Measurements from ENCODE around the gene ANKLE1.
"Not testable (repeated sequence)": the region's sequence is repeated elsewhere in the genome, so short reads cannot be mapped to it uniquely, and the experiment has no call there.

ANKLE1 gene

DNA sequence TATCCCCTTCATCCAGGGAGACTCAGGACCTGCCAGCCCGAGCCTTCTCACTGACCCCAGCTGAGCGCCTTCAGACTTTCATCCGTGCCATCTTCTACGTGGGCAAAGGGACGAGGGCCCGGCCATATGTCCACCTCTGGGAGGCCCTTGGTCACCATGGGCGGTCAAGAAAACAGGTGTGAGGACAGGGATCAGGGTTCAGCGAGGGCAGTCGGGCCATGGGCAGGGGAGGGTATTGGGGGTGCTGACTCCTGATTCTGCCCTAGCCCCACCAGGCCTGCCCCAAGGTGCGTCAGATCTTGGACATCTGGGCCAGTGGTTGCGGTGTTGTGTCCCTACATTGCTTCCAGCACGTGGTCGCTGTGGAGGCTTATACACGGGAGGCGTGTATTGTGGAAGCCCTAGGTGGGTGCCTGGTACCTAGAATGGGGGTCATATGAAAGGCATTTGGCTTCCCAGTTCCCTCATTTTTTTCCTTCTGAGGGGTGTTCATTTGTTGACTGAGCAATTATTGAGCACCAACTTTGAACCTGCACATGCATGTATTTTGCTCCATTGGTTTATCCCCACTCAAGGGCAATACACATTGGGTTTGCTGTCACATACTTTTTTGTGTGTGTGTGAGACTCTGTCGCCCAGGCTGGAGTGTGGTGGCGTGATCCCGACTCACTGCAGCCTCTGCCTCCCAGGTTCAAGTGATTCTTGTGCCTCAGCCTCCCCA lies 3.9 kb downstream of the ANKLE1 start:
- DNase-seq, result no peak

DNA sequence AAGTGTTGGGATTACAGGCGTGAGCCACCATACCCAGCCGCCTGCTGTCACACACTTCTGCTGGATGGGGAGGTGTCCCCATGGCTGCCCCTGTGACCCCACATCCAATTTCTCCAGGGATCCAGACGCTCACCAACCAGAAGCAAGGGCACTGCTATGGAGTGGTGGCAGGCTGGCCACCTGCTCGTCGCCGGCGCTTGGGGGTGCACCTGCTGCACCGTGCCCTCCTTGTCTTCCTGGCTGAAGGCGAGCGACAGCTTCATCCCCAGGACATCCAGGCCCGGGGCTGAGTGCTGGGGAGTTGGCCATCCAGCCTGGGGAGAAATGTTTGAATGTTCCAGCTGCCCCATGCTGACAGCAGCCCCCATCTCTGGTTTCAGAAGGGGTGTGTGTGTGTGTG lies 4.6 kb downstream of the ANKLE1 start:
- DNase-seq, result no peak

DNA sequence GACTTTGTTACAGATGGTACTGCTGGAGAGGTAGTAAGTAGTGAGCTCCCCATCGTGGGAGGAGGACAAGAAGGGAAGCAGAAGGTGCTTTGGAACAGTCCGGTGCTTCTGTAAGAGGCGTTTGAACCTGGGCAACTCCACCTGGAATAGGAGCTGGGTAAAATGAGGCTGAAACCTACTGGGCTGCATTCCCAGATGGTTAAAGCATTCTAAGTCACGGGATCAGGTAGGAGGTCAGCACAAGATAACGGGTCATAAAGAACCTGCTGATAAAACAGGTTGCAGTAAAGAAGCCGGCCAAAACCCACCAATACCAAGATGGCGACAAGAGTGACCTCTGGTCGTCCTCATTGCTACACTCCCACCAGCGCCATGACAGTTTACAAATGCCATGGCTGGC lies 5.1 kb downstream of the ANKLE1 start:
- no peak for DNase-seq

DNA sequence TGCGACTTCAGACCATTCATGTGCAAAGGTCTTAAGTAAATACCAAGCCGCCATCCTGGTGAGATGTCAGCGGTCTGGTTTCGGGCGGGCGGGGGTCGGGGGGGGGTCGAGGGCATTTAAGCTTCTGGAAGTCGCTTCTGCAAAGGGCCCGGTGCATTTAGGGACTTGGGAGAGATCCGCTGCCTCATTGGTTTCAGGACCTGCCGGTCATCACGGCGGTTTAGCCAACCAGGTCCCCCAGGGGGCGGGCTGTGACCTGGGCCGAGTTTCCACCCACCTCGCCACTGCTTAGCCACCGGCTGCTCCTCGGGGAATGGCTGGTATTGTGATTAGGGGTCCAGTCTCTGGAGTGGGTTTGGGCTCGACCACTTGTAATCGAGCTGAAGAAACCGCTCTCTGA lies 7.8 kb downstream of the ANKLE1 start:
- DNase-seq, result peak; percentile 51

DNA sequence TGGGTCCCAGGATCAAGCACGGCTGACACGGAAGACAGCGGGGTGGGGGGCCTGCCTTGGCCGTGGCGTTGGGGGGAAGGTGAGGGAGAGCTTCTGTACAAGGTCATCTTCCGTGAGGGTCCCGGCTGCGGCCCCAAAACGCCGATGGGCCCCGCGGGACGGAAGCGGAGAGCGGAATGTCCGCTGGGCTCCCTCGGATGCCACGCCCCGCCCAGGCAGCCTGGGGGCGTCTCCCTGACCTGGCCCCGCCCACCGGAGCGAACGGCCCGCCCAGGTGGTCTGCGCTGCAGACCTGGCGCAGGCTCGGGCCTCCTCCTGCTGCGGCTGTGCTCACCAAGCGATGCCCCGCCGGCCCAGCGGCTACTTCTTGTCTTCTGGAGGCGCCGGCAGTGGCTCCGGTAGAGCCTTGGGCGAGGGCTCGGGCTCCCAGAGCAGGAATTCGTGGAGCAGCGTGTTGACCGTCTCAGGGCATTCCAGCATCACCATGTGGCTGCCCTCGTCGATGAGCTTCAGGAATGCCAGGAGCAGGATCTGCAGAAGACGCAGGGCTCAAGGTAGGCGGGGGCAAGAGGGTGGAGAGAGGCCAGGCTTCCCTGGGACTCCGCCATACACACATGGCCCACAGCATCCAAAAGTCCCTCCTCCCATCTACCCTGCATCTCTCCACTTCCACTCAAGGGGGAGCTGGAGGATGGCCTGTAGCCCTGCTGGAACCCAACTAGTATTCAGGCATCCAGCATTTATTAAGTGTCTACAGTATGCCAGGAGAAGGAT lies 10.8 kb downstream of the ANKLE1 start:
- DNase-seq, result peak; percentile 88

DNA sequence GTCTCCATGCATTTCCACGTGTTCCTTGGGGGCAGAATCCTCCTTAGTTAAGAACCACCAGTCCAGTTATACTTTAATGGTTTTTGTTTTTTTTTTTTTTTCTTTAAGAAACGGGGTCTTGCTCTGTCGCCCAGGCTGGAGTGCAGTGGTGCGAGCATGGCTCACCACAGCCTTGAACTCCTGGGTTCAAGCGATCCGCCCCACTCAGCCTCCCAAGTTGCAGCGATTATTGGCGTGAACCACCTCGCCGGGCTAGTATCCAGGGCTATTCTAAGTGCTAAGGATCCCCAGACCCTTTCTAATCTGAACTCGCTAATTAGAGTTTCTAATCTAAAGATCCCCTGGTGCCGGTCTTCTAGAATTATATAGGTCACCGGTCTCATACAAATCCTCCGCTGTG lies 11.9 kb downstream of the ANKLE1 start:
- DNase-seq, result no peak

DNA sequence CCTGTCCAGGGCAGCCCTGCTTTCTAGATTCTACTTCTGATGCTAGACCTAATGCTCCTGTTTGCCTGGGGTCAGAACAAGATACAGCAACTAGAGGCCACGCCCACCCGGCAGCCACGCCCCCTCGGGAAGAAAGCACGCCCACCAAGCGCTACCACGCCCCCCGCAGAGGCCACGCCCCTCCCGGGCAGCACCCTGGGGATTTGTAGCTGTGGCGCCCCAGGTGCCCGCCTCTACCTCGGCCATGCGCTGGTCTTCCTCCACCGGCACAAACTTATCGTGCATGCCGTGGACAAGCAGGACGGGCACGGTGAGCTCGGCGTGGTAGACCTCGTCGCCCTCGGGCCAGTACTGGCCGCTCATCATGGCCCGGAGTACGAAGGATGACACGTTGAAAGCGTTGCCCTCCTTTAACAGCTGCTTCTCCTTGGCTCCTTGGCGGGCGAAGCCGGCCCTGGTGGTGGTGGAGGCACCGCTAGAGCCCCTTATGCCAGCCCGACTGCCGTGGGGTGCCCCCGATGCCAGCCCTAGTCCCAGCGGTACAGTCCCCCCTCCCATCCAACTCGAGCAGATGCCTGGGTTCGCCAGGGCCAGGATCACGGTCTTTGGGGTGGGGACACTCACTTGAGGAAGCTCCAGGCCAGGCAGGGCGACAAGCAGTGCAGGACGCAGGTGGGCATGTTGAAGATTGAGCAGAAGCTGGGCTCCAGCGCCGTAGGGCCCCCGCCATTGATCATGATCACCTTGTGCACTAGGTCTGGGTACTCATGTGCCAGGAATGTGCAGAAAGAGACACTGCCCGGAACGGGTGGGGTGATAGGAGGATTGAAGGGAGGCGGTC lies 12.6 kb downstream of the ANKLE1 start:
- no peak for DNase-seq

DNA sequence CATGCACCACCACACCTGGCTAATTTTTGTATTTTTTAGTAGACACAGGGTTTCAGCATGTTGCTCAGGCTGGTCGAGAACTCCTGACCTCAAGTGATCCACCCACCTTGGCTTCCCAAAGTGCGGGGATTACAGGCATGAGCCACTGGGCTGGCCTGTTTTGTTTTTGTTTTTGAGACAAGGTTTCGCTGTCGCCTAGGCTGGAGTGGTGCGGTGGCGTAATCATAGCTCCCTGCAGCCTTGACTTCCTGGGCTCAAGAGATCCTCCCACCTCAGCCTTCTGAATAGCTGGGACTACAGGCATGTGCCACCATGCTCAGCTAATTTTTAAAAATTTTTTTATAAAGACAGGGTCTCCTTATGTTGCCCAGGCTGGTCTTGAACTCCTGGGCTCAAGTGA lies 13.8 kb downstream of the ANKLE1 start:
- not testable (repeated sequence) for DNase-seq

DNA sequence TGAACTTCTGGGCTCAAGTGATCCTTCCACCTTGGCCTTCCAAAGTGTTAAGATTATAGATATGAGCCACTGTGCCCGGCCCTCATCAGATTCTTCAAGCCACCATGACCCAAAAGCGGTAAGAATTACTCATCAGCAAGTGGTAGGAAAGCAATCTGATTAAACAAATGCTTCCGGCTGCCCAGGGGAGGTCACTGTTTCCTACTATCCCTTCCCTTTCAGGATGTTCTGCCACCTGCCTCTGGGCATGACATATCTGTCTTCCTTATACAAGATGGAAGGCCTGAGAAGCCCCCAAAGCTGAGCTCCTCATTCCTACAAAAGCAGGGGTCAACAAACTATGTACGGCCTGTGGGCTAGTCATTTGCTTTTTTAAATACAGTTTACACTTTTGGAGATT lies 14.6 kb downstream of the ANKLE1 start:
- DNase-seq, result no peak

DNA sequence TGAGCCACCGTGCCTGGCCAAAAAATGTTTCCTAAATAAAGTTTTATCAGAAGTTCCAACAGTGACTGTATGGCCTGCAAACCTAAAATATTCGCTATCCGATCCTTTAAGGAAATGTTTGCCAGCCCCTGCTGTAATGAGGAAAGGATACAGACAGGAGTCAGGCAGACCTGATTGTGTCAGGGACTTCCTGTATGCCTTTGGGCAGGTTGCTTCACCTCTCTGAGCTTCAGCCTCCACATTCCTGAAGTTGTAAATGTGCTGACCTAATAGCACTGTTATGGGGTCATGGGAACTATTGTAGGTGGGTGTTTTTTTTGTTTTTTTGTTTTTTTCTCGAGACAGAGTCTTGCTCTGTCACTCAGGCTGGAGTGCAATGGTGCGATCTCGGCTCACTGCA lies 15.3 kb downstream of the ANKLE1 start:
- DNase-seq, result no peak

DNA sequence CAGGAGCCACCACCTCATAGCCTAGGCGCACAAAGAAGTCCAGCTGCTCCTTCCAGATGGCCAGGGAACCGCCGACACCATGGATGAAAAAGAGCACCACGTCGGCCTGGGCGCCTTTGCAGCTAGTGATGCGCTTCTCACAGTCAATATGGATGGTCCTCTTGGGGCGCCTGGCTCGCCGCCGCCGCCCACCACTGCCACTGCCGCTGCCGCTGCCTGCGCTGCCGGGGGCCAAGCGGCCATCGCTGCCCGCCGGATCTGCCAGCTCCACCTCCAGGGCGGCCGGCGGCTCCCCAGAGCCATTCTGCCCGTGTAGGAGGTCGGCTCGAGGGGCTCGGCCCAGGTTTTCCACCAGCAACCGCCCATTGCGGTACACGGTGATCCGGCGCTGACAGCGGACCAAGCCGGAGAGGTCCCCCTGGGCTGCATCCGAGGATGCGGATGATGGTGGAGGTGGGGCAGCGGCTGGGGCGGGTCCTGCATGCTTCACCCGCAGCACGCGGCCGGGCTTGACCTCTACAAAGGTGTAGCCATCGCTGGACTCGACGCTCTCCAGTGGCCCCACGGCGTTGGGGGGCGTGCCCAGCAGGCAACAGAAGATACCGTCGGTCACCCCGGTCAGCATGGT lies 19.4 kb downstream of the ANKLE1 start:
- DNase-seq, result no peak

DNA sequence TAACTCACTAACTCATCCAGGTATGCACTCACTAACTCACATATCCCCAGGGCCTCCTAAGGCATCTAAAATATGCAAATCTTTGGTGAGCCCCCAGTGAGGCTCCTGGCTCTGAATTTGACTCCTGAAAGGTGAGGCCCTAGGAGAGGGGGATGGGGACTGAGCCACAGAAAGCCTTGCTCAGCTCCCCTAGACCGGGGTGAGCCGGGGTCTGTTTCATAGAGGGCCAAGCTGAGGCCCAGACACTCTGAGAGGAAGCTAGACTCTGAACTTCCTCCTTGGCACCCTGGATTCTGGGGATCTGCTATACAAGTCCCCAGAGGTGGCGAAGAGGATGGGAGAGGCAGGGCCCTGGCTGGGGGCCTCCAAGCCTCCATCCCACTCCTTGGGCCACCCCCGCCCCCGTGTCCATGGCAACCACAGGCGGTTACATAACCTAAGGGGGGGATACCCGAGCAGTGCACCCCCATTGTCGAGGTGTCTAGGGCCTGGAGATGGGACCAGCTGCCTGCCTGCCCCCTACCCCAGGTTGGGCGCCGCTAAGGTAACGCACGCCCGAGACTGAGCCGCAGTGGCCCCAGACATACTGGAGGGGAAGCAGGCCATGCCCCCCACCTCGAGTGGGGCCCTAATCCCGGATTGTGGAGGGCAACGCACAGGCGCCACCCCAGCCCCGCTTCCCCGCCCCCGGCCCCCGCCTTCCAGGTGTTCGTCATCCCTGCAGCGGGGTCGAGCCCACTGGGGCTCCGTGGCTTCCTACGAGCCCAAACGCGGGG lies 20.9 kb downstream of the ANKLE1 start:
- no peak for DNase-seq

DNA sequence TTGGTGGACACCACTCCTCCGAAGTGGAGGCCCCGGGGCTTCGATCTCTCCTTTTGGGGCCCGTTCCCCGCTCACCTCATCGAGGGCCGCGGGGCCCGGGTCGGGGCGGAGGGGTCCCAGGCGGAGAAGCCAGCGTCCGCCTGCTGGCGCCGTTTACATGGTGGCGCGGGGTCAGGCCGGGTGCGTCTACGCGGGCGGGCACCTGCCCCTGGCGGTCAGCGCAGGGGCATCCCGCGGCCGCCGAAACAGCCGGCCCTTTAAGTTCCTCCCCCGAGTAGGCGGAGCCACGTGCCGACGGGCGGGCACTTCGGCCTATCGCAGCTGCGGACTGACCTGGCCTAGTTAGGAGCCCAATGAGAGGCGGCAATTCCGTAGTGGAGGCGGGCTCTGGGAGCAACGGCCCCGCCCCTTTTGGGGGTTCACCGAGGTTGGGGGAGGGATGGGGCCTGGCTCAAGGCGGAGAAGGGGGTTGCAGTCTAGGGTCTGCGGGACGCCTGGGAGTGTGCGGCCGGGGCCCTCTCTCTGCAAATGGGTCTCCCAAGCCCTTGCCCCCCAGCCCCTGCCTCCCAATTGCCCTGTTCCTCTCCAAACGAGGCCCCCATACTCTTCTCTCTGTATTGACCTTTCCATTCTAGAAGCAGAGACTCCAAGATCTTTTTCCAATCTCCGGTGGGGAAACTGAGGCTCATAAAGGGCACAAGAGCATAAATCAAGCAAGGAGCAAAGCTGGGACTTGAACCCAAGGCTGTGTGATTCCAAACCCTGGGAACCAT lies 21.7 kb downstream of the ANKLE1 start, which contains the start of gene ABHD8:
Gene ABHD8, minus strand, starts transcription at position 259 of the 773 bp plus-strand sequence. CDS start 1,809 bp downstream, outside the sequence.
- DNase-seq, result peak; percentile 95

DNA sequence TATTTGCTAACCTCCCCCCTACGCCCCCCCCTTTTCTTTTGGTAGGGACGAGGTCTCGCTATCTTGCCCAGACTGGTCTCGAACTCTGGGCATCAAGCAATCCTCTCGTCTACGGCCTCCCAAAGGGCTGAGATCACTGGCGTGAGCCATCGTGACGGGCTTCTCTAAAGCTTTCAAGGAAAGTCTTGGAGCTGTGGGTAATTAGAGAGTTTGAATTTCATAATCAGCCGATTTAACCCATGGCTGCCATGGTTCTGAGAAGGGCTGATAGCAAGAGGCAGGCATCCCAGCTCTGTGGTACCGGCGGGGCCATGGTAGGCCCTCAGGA lies 22.2 kb downstream of the ANKLE1 start:
- no peak for DNase-seq

DNA sequence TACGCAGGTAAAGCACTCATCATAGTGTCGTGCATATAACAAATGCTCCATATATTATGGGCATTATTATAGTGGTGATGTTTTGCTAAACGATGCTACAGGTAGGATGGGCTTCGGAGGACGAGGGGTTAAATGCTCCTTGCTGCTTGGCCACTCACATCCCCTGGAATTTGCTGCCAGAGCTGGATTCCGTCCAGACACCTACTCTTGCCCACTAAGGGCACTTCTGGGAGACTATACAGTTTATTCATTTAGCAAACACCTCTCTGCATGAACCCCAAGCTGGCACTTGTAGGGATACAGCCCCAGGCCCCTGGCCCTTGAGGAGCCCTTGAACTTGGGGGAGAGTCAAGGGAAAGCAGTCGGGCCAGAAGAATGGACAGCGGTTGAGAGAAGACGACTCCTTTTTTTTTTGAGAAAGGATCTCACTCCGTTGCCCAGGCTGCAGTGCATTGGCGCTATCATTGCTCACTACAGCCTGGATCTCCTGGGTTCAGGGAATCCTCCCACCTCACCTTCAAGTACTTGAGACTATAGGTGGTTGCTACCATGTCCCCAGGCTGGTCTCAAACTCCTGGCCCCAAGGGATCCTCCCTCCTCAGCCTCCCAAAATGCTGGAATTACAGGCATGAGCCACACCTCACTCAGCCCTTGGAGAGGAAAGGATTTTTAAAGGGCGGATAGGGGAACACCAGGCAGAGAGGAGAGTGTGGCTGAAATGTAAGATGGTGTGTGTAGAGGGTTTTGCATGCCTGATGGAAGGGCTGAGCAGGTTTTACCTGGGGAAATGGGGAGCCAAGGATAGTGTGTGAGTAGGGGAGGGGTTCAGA lies 22.9 kb downstream of the ANKLE1 start:
- peak; percentile 40 for DNase-seq

DNA sequence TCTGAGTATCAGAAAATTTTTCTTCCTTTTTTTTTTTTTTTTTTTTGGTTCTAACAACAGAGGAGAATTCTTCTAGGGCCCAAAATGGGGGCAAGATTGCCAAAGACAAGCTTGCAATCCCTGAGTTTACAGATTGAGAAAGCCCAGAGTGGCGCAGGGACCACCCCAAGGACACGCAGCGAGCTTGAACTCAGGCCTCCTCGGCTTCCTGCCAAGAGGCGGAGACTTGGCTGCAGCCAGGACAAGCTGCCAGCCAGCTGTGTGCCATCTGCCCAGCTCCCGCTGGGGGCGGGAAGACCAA lies 23.5 kb downstream of the ANKLE1 start:
- DNase-seq, result no peak

DNA sequence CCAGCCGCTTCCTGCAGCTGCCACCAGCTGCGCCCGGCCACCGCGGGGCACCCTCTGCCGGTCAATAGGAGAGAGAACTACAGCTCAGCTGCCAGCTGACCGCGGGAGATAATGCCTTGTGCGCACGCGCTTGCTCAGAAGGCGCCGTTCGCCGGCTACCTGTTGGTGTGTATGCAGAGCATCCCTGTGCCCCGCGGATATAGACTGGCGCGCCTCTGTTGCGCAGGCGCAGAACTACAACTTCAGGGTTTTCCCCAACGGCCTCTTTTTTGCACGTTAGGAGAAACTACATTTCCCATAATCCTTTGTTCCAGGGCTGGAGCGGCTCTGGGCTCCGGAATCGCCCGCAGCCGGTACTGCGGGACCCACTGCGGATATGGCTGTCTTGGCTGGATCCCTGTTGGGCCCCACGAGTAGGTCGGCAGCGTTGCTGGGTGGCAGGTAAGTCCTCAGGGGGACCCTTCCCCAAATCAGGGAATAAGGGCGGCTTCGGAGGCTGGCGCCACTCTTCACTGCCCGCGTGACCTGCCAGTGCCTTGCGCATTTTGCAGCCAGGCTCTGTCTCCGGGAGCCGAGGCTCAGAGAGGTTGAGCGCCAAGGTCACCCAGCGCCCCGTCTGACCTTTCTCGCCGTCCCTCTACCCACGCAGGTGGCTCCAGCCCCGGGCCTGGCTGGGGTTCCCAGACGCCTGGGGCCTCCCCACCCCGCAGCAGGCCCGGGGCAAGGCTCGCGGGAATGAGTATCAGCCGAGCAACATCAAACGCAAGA lies 24.0 kb downstream of the ANKLE1 start, which contains the start of gene MRPL34:
Gene MRPL34, plus strand, starts transcription at position 356 of the 768 bp plus-strand sequence. Its CDS starts 21 bp downstream, at position 377.
- DNase-seq, result peak; percentile 97

DNA sequence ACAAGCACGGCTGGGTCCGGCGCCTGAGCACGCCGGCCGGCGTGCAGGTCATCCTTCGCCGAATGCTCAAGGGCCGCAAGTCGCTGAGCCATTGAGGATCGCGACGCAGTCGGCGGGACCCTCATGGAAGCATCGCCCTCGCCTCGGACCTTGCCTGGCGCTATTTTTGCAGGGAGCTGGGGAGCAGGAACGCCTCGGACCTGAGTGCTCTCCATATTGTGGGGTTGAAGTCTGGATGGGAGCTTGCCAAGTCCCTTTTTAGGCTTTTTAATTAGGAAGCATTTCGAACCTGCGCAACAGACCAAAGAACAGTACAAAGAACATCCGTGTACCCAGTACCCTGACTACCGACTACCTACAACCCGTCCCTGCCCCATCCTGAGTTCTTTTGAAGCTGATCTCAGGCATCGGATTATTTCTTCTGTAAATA lies 24.6 kb downstream of the ANKLE1 start:
- DNase-seq, result no peak

DNA sequence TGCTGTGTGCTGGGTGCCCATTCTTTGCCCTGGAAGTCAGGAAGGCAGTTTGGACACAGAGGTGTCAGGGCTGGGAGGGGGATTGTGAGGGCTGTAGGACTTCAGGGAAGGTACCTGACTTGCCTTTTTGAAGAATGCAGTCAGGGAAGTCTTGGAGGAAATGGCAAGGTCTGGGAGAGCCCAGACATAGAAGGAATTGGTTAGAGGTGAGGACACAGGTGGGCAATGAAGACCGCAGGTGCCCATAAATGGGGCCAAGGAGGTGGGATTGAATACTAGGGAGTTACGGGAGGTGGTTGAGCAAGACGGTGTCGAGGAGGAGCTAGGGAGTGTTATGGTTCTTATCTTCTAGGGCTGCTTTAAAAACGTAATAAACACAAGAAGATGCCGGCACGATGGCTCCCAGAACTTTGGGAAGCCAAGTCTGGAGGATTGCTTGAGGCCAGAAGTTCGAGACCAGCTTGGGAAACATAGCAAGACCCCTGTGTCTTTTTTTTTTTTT lies 26.2 kb downstream of the ANKLE1 start:
- no peak for DNase-seq
